ENCODE measurements around the gene FBXO15.

FBXO15 gene

GRCh38 chr18:74110149-74110548 lies 37.5 kb downstream of the FBXO15 start:
- DNase-seq = no peak

DNA sequence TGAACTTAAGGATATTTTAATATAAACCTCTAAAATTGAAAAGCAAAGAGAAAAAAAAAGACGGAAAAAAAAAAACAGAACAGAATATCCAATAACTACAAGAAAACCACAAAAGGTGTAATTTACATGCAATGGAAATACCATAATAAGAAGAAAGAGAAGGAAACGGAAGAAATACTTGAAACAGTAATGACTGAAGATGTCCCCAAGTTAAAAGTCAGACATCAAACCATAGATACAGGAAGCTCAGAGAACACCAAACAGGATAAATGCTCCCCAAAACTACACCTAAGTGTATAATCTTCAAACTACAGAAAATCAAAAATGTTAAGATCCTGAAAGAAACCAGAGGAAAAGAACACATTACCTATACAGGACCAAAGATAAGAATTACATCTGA lies 39.2 kb downstream of the FBXO15 start:
- no peak for DNase-seq

- no peak for DNase-seq
These were observed 49.8 kb downstream of the FBXO15 start for GRCh38 chr18:74097803-74098202.

GRCh38 chr18:74092922-74093321 lies 54.7 kb downstream of the FBXO15 start:
- no peak for DNase-seq

GRCh38 chr18:74084184-74084855 lies 63.3 kb downstream of the FBXO15 start:
- DNase-seq = no peak

GRCh38 chr18:74083557-74083952 lies 64.1 kb downstream of the FBXO15 start:
- no peak for DNase-seq

DNA sequence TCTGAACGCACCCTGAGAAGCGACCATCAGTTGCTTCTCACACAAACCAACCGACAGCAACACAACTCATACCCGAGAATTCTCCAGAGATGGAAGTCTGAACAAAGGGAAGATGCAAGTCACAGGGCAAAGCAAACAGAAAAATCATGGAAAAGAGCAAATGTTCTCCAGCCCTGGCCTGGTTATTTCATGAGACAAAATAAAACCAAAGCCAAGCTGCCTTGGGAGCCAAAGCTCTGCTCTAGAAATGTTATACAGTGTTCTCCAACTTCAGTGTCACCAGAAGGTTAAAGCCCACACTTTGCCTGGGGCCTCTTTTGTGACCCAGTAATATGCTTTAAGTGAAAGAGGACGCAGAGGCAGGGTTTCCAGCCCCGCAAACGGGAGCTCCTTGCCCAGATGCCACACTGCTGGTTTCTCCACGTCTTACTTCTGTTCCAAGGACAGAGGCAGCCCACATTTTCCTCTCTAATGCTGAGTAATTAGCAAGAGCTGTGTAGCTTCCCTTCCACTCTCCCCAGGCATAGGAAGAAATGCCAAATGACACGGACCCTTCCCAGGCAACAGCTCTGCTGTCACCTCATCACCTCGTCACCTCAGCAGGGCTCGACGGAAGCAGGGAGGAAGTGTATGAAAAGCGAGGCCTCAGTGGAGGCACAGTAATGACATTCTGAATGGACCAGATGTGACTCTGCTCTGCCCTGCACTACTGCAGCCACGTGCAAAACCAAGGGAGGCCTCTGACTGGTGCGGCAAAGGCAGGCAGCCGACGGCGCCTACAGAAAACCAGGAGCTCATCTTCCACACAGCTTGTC lies 64.7 kb downstream of the FBXO15 start:
- peak in 2 of 4 experiments; percentile 4 to 19 for DNase-seq

GRCh38 chr18:74081966-74082741 lies 65.5 kb downstream of the FBXO15 start:
- DNase-seq = peak in 3 of 4 experiments; percentile 20 to 62 (median 31)

DNA sequence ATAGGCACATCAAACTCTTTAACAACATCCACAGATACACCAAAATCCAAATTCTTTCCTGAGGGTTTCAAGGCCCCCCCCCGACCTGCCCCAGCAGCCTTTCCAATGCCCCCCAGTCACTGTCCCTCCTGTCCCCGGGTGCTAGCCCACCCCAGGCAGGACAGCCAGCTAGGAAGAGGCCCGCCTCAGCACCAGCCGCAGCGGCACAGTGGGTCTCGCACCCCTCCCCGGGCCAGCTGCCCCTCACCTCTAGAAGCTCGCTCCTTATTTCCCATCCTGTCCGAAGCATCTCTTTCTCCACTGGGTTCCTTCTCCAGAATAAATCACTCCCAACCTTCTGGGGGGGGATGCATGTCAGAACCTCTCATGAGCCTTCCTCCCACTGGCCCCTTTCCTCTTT lies 69.4 kb downstream of the FBXO15 start:
- DNase-seq = no peak

- no peak for DNase-seq
These were observed 72.7 kb downstream of the FBXO15 start for GRCh38 chr18:74074668-74075564.

- no peak for DNase-seq
These were observed 73.5 kb downstream of the FBXO15 start for GRCh38 chr18:74073957-74074667.

GRCh38 chr18:74069178-74070050 lies 78.2 kb downstream of the FBXO15 start:
- no peak for DNase-seq

DNA sequence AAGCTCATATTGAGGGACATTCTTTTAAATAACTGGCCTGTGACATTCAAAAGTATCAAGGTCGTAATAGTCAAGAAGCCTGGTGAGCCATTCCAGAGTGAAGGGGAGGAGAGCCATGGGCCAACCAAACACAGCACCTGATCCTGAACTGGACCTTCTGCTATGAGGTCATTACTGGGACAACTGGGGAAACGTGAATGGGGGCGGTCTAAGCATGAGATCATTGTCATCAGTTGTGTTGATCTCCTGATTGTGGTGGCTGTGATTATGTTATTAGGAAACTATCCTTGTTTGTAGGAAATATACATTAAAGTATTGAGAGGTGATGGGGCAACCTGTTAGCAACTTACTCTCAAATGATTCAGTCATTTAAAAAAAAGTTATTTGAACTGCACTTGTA lies 79.3 kb downstream of the FBXO15 start:
- DNase-seq = no peak

DNA sequence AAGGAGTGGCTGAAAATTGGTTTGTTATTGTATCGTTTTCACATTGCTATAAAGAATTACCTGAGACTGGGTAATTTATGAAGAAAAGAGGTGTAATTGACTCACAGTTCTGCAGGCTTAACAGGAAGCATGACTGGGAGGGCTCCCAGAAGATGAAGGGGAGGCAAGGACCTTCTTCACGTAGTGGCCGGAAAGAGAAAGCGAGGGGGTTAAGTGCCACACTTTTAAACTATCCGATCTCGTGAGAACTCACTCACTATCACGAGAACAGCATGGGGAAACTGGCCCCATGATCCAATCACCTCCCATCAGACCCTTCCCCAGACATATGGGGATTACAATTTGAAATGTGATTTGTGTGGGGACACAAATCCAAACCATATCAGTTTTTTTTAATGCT lies 81.6 kb downstream of the FBXO15 start:
- DNase-seq = no peak

- DNase-seq = no peak
These were observed 82.3 kb downstream of the FBXO15 start for GRCh38 chr18:74065366-74065765.

- DNase-seq = no peak
These were observed 83.1 kb downstream of the FBXO15 start for GRCh38 chr18:74064510-74064909.

DNA sequence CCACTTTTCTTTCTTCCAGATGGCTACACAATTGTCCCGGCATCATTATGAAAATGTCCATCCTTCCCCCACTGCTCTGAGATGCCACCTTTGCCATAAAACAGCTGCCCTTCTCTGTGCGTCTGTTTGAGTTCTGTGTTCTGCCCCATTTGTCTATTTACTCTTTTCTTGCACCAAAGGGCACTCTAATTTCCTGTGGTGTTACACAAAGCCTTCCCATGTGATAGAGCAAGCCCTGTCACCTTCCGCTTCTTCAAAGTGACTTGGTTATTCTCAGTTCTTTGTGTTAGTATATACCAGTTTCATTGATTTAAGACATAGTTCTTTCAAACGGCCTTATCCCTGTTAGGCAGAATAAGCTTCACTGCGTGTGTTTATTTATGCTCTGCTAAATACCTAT lies 84.1 kb downstream of the FBXO15 start:
- DNase-seq = no peak

DNA sequence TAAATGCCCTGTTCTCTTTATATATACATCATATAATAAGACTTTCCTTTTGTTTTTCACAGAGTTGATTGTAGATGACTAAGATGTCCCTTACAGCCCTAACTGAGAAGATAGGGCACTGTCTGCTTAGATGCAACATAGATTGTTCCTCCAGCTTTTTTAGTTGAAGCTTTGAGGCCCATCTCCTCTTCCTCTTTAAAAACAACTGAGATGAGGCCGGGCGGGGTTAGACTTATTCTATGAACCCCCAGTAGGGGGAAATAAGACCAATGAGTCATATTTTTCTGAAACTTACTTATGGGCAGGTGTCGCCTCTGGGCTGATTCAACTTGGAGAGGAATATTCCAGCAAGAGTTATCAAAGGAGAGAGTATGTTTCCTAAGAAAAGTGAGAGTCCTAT lies 84.6 kb downstream of the FBXO15 start:
- no peak for DNase-seq

DNA sequence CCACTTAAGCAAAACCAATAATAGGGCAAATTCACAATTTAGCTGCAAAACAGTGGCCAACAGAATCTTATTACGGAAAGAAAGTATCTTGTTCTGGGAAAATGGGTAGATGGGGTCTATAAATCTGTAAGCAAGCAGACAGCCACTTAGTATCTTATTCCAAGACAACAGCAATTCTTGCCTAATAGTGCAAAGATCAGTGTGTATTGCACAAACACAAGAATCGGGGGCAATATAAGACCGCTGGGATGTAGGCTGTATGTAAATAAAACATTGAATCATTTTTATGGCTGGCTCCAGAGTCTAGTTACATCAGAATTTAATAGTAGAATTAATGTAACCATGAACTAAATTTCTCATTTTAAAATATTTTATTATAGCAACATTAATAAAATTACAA lies 85.6 kb downstream of the FBXO15 start:
- no peak for DNase-seq

- no peak for DNase-seq
These were observed 87.1 kb downstream of the FBXO15 start for GRCh38 chr18:74060579-74060978.

DNA sequence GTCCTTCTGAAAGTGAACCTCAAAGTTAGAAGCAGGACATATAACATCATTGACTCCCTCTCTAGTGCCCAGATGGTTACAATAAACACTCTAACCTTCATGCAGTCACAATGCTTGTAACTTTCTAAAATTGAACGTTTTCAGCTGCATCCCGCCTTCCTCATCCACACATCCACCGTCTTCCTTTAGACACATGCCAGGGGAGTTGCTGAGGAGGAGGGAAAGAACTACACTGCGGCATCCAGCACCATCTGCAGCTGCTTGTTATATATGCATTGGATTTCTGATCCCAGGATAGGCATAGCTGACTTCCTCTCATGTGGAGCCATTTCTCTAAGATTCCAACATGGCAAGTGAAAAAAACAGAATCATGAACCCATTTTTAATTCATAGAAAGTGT lies 96.8 kb downstream of the FBXO15 start:
- no peak for DNase-seq
